ENCODE results near the gene MS4A5.

DNA sequence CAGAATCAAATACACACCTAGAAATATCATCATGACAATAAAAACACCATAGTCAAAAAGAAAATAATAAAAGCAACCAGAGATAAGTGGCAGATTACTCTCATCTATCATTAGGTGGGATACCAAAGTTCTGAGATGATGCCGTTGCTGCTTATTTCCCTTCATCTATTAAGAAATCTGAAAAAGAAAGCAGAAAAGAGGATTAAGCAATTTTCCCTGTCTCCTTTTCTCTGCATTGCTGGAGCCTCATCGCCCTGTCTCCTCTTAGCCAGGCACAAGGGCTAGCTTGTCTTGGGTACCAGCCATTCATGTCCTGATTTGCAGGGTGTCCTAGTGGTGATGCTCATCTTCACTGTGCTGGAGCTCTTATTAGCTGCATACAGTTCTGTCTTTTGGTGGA lies 37.0 kb upstream of the MS4A5 start:
- TF ChIP-seq, protein P1, sequence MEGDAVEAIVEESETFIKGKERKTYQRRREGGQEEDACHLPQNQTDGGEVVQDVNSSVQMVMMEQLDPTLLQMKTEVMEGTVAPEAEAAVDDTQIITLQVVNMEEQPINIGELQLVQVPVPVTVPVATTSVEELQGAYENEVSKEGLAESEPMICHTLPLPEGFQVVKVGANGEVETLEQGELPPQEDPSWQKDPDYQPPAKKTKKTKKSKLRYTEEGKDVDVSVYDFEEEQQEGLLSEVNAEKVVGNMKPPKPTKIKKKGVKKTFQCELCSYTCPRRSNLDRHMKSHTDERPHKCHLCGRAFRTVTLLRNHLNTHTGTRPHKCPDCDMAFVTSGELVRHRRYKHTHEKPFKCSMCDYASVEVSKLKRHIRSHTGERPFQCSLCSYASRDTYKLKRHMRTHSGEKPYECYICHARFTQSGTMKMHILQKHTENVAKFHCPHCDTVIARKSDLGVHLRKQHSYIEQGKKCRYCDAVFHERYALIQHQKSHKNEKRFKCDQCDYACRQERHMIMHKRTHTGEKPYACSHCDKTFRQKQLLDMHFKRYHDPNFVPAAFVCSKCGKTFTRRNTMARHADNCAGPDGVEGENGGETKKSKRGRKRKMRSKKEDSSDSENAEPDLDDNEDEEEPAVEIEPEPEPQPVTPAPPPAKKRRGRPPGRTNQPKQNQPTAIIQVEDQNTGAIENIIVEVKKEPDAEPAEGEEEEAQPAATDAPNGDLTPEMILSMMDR (IDR thresholded peaks at IDR 0.05): no peak
- TF ChIP-seq POLR2A (IDR thresholded peaks at IDR 0.05): no peak
